K562 (cell line): Measurements from ENCODE around the gene EHBP1. TPM values are rescaled to one million over a fixed set of nuclear protein-coding genes. Genes with fewer than 3 reads are reported as not detected.

Experiments
- ATAC-seq: fragments of 200-7000 bp; cut with Tn5 transposase; 3 replicates; pipeline ENCODE4 v1.9.1; 2020; ENCODE audit warnings: moderate library complexity
- BruUV-seq: library from RNA; stranded (reverse); fragments of 400-500 nt; replicated peaks from 2 replicates; lab custom pipeline; 2021; lab: Mats Ljungman, UMichigan
- CTCF ChIA-PET: fragments of 300-600 bp; formaldehyde crosslinking; extraction: SDS; loops from one replicate; lab custom pipeline; 2021; ENCODE audit warnings: low intra/inter-chr PET ratio; lab: Yijun Ruan, JAX
- POLR2A ChIA-PET: fragments of 300-600, 350-650 bp; sonication (Branson Sonifier 250); formaldehyde crosslinking; extraction: SDS; loops from one replicate; lab custom pipeline; 2021; ENCODE audit warnings: antibody characterized with exemption, inconsistent platforms; lab: Yijun Ruan, JAX
- DNase-seq, 4 experiments: peaks; one replicate each; pipeline versions ENCODE4 v3.0.0 to v3.0.0-alpha.2; 2011 to 2018; ENCODE audit warnings: low spot score in 3 of 4, mixed read lengths in 3 of 4; ENCODE audit errors: extremely low read depth in 1 of 4
- FAIRE-seq: peaks from 2 replicates; lab custom pipeline; 2011; peaks lifted over from hg19 to GRCh38; lab: Jason Lieb, UNC
- H2AFZ ChIP-seq: 2 replicates; pipeline ENCODE4 v1.6.0; 2011; ENCODE audit warnings: low read depth, low read length, control low read depth, inconsistent platforms
- H3K27ac ChIP-seq: fragments of 200-600 bp; 3 replicates; pipeline ENCODE4 v1.8.0; 2011; ENCODE audit warnings: low read depth, mild to moderate bottlenecking, control low read depth, inconsistent platforms, low read length, moderate library complexity, mixed read lengths; ENCODE audit errors: extremely low read depth
- H3K27me3 ChIP-seq, 2 experiments: fragments of 300-600 bp in 1 of 2; 2 replicates in 1 of 2; 3 replicates in 1 of 2; pipeline versions ENCODE4 v1.6.0 to v1.8.0; 2011; ENCODE audit warnings: inconsistent platforms in 2 of 2, low read length in 2 of 2, mild to moderate bottlenecking in 1 of 2, mixed read lengths in 1 of 2, moderate library complexity in 1 of 2; ENCODE audit not compliant: control insufficient read depth in 2 of 2, insufficient read depth in 2 of 2
- H3K36me3 ChIP-seq: fragments of 300-600 bp; 3 replicates; pipeline ENCODE4 v1.8.0; 2011; ENCODE audit warnings: mild to moderate bottlenecking, low read length, inconsistent platforms; ENCODE audit not compliant: control insufficient read depth, insufficient read depth
- H3K4me1 ChIP-seq, 2 experiments: fragments of 200-600 bp in 1 of 2; replicated peaks in 1 of 2; 2 replicates in 1 of 2; 3 replicates in 1 of 2; pipeline versions ENCODE4 v1.5.1 to v1.8.0; 2011; ENCODE audit warnings: inconsistent platforms in 2 of 2, low read length in 2 of 2, mild to moderate bottlenecking in 1 of 2, mixed read lengths in 1 of 2, moderate library complexity in 1 of 2; ENCODE audit not compliant: control insufficient read depth in 2 of 2, insufficient read depth in 2 of 2
- H3K4me2 ChIP-seq: 2 replicates; pipeline ENCODE4 v1.6.1; 2011; ENCODE audit warnings: low read length, control low read depth, inconsistent platforms, mixed read lengths; ENCODE audit not compliant: insufficient read depth
- H3K4me3 ChIP-seq: fragments of 200-600 bp; sonication (generic), shearing (Covaris generic); 2 replicates; pipeline ENCODE4 v1.5.1; 2016; ENCODE audit warnings: control low read depth, inconsistent platforms
- H3K79me2 ChIP-seq: fragments of 200-600 bp; 3 replicates; pipeline ENCODE4 v1.8.0; 2011; ENCODE audit warnings: low read length, inconsistent platforms; ENCODE audit not compliant: control insufficient read depth, insufficient read depth
- H3K9ac ChIP-seq, 2 experiments: 2 replicates each; pipeline versions ENCODE4 v1.6.0 to v1.6.1; 2011; ENCODE audit warnings: low read depth in 2 of 2, low read length in 2 of 2, control low read depth in 1 of 2, inconsistent platforms in 1 of 2, mild to moderate bottlenecking in 1 of 2, mixed read lengths in 1 of 2; ENCODE audit not compliant: insufficient read depth in 1 of 2
- H3K9me1 ChIP-seq: one replicate; pipeline ENCODE4 v1.6.0; 2011; ENCODE audit warnings: inconsistent platforms, mild to moderate bottlenecking, low read length, moderate library complexity; ENCODE audit not compliant: control insufficient read depth, insufficient read depth
- H3K9me3 ChIP-seq: replicated peaks from 2 replicates; pipeline ENCODE4 v1.5.1; 2011; ENCODE audit warnings: low read depth, low read length, inconsistent platforms; ENCODE audit not compliant: control insufficient read depth, insufficient read depth
- H4K20me1 ChIP-seq: replicated peaks from 2 replicates; pipeline ENCODE4 v1.6.1; 2011; ENCODE audit warnings: low read length, inconsistent platforms, mixed read lengths; ENCODE audit not compliant: control insufficient read depth, insufficient read depth
- HNRNPL ChIP-seq: fragments of 200-400 bp; formaldehyde crosslinking; IDR thresholded peaks from 2 replicates; pipeline ENCODE4 v1.6.1; 2017; ENCODE audit warnings: low read depth, mild to moderate bottlenecking, low read length
- NR1H2 ChIP-seq: sonication (generic); formaldehyde crosslinking; IDR thresholded peaks from 2 replicates; pipeline ENCODE4 v1.4.0; 2020; ENCODE audit warnings: mild to moderate bottlenecking, missing genetic modification reagents
- RBM25 ChIP-seq: fragments of 200-400 bp; formaldehyde crosslinking; IDR thresholded peaks from 2 replicates; pipeline ENCODE4 v1.6.1; 2018; ENCODE audit warnings: low read length, low read depth, moderate library complexity; ENCODE audit not compliant: severe bottlenecking
- SLC30A9 ChIP-seq: fragments of 250-450 bp; sonication (Bioruptor Pico); IDR thresholded peaks from 2 replicates; pipeline ENCODE4 v1.8.0; 2022; ENCODE audit warnings: mild to moderate bottlenecking, moderate library complexity
- ZC3H11A ChIP-seq: IDR thresholded peaks from 2 replicates; pipeline ENCODE4 v1.6.1; 2012; ENCODE audit warnings: low read depth, low read length, improper control_type of control experiment
- ZKSCAN8 ChIP-seq: fragments of 200-800 bp; sonication (Bioruptor generic); IDR thresholded peaks from 2 replicates; pipeline ENCODE4 v1.6.1; 2016; ENCODE audit warnings: missing genetic modification characterization, missing compliant biosample characterization
- WGBS: fragments of 100-300 bp; shearing (Covaris generic); methylation state at CpG from one replicate; pipeline ENCODE4 v1.1.6; 2016; ENCODE audit warnings: low coverage, mixed read lengths; ENCODE audit not compliant: insufficient coverage; ENCODE audit errors: missing lambda C conversion rate; 5-methylcytosine and 5-hydroxymethylcytosine counted together
- in situ Hi-C: fragments of 300-500 bp; cut with MboI; formaldehyde crosslinking; loops from 4 replicates; pipeline ENCODE4 v1.15.0; 2018; ENCODE audit warnings: inconsistent platforms, mixed read lengths
- intact Hi-C: fragments of 100-400 bp; cut with micrococcal nuclease; formaldehyde crosslinking; loops from 2 replicates; pipeline ENCODE4 v1.14.2; 2022
- polyA plus RNA-seq, 8 experiments: library from polyadenylated mRNA; depleted of rRNA in 4 of 8; stranded (reverse) in 5 of 8; unstranded in 3 of 8; fragments of >200 nt; fragmentation: Nextera tagmentation in 2 of 8; fragmentation: Illumina TruSeq in 1 of 8; extraction: Ambion mirVana in 2 of 8; extraction: Trizol in 1 of 8; gene quantifications; 2 replicates each; pipeline versions ENCODE4 v1.2.1 to v1.2.3, GENCODE V29; 2011 to 2014; ENCODE audit warnings: inconsistent platforms in 1 of 8, missing spikeins in 1 of 8
- total RNA-seq, 7 experiments: library from RNA; depleted of rRNA in 6 of 7; stranded (reverse); fragments of >200 nt in 6 of 7; fragmentation: Illumina TruSeq in 2 of 7; extraction: Trizol in 2 of 7; gene quantifications; 2 replicates each; pipeline versions ENCODE4 v1.2.1 to v1.2.3, GENCODE V29; 2011 to 2021; ENCODE audit warnings: low replicate concordance in 1 of 7
- TF ChIP-seq, protein P1 (sequence below): fragments of 200-800 bp; sonication (Bioruptor generic); IDR thresholded peaks from 2 replicates; pipeline ENCODE4 v1.6.1; 2017; ENCODE audit warnings: missing genetic modification characterization, missing compliant biosample characterization
- TF ChIP-seq, protein P2 (sequence below): fragments of 250-450 bp; sonication (Bioruptor Pico); IDR thresholded peaks from 2 replicates; pipeline ENCODE4 v1.5.0; 2021; ENCODE audit warnings: mild to moderate bottlenecking, borderline replicate concordance
- TF ChIP-seq, protein P3 (sequence below): fragments of 450-650 bp; IDR thresholded peaks from 2 replicates; pipeline ENCODE4 v1.6.1; 2017; ENCODE audit warnings: antibody characterized with exemption

The EHBP1 gene
- total and polyA plus RNA-seq, 9 of the 15 experiments (the other 6 are each of a cell fraction or from before 2014, with no cell fraction given): 8.9 to 26.6 (median 19.3) TPM

DNA sequence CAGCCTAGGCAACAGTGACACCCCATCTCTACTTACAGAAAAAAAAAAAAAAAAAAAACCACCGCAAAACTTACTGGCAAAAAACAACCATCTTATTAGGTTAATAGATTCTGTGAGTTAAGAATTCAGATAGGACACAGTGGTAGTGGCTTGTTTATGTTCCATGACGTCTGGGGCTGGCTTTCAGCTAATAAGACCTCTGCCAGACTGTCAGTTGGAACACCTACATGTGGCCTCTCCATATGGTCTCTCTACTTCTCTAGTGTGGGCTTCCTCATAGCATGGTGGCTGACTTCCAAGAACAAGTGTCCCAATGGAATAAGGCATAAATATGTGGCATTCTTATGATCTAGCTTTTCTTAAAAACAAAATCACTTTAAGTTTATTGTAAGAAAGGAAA, 251.1 kb downstream of the EHBP1 start:
- no peak overlapping the region for H3K27ac ChIP-seq
- H3K4me3 ChIP-seq: no peak overlapping the region
- intact Hi-C loops: no loop called here
- H3K27me3 ChIP-seq: no peaks in the 10 kb centered on the region
- FAIRE-seq: no peak
- no peak for DNase-seq
- POLR2A ChIA-PET: no interaction called here
- in situ Hi-C loops: no loop called here
- no peaks in the 10 kb centered on the region for H3K9me1 ChIP-seq
- H3K79me2 ChIP-seq: no peaks in the 10 kb centered on the region
- peaks cover 5% of the 10 kb centered on the region; the same call in 2 of the 3 replicates for H3K36me3 ChIP-seq
- no peak overlapping the region for H3K9ac ChIP-seq
- CTCF ChIA-PET: no interaction called here
- H3K9me3 ChIP-seq: no peaks in the 10 kb centered on the region
- no peak for ATAC-seq
- BruUV-seq: no TSS peak
- no peak overlapping the region for H2AFZ ChIP-seq
- WGBS: 44% methylated on average over 1 of the region's 2 CpGs
- H3K4me1 ChIP-seq: no peaks in the 10 kb centered on the region
- no peak overlapping the region for H3K4me2 ChIP-seq
- no peaks in the 10 kb centered on the region for H4K20me1 ChIP-seq
- TF ChIP-seq RBM25 (no peak), ZC3H11A (no peak), ZKSCAN8 (no peak), NR1H2 (CRISPR knock-in tag) (no peak), HNRNPL (no peak), SLC30A9 (CRISPR knock-in tag) (no peak)
- TF ChIP-seq, protein P1, sequence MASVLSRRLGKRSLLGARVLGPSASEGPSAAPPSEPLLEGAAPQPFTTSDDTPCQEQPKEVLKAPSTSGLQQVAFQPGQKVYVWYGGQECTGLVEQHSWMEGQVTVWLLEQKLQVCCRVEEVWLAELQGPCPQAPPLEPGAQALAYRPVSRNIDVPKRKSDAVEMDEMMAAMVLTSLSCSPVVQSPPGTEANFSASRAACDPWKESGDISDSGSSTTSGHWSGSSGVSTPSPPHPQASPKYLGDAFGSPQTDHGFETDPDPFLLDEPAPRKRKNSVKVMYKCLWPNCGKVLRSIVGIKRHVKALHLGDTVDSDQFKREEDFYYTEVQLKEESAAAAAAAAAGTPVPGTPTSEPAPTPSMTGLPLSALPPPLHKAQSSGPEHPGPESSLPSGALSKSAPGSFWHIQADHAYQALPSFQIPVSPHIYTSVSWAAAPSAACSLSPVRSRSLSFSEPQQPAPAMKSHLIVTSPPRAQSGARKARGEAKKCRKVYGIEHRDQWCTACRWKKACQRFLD: no peak
- TF ChIP-seq, protein P2, sequence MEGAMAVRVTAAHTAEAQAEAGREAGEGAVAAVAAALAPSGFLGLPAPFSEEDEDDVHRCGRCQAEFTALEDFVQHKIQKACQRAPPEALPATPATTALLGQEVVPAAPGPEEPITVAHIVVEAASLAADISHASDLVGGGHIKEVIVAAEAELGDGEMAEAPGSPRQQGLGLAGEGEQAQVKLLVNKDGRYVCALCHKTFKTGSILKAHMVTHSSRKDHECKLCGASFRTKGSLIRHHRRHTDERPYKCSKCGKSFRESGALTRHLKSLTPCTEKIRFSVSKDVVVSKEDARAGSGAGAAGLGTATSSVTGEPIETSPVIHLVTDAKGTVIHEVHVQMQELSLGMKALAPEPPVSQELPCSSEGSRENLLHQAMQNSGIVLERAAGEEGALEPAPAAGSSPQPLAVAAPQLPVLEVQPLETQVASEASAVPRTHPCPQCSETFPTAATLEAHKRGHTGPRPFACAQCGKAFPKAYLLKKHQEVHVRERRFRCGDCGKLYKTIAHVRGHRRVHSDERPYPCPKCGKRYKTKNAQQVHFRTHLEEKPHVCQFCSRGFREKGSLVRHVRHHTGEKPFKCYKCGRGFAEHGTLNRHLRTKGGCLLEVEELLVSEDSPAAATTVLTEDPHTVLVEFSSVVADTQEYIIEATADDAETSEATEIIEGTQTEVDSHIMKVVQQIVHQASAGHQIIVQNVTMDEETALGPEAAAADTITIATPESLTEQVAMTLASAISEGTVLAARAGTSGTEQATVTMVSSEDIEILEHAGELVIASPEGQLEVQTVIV: no peak
- TF ChIP-seq, protein P3, sequence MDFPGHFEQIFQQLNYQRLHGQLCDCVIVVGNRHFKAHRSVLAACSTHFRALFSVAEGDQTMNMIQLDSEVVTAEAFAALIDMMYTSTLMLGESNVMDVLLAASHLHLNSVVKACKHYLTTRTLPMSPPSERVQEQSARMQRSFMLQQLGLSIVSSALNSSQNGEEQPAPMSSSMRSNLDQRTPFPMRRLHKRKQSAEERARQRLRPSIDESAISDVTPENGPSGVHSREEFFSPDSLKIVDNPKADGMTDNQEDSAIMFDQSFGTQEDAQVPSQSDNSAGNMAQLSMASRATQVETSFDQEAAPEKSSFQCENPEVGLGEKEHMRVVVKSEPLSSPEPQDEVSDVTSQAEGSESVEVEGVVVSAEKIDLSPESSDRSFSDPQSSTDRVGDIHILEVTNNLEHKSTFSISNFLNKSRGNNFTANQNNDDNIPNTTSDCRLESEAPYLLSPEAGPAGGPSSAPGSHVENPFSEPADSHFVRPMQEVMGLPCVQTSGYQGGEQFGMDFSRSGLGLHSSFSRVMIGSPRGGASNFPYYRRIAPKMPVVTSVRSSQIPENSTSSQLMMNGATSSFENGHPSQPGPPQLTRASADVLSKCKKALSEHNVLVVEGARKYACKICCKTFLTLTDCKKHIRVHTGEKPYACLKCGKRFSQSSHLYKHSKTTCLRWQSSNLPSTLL: no peak
